ENCODE measurements around the gene RPS15. TPM values are rescaled to one million over a fixed set of nuclear protein-coding genes. Genes with fewer than 3 reads are reported as not detected.

Gene RPS15
- total RNA-seq, 6 experiments from 2014 or later, result 334 to 1,615 (median 355) TPM

DNA sequence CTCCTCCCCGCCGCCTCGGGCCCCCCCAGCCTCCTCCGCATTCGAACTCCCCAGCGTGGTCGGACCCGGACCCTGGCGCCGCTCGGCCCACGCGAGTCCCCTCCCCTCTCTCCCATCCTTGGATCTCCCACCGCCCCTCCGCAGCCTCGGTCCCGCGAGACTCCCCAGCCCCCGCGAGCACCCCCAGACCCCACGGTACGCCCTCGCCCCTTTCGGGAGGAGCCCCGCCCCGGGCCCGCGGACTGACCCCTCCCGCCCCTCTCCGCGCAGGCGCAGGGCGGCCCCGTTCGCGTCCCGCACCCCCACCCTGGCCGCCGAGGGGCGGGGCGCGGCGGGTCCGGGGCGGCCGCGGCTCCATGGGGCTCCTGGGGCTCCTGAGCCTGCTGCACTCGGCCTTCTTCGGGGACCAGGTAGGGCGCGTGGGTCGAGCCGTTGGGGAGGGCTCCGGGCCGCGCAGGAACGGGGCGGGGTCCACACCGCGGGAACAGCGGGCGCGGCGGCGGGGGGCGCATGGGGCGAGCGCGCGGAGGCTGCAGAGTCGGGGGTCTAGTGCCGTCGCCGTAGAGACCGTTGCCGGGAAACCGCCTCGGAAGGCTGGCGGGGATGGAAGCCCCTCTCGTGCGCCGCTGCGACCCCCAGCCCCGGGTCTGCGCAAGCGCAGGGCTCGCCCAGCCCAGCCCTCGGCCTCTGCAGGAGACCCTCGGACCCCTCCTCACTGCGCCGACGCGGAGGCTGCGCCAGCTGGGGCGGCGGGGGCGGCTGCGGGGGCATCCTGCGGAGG lies 7.9 kb downstream of the RPS15 start:
- H3K27ac ChIP-seq, result no peak overlapping the region
- intact Hi-C loops (cut with DNase I), result loop anchor here in 1 of 2 donors (10.0 kb wide), 1 partner anchor 69 kb away; the partner anchor contains the start of gene ADAMTSL5
- TF ChIP-seq, protein P1, sequence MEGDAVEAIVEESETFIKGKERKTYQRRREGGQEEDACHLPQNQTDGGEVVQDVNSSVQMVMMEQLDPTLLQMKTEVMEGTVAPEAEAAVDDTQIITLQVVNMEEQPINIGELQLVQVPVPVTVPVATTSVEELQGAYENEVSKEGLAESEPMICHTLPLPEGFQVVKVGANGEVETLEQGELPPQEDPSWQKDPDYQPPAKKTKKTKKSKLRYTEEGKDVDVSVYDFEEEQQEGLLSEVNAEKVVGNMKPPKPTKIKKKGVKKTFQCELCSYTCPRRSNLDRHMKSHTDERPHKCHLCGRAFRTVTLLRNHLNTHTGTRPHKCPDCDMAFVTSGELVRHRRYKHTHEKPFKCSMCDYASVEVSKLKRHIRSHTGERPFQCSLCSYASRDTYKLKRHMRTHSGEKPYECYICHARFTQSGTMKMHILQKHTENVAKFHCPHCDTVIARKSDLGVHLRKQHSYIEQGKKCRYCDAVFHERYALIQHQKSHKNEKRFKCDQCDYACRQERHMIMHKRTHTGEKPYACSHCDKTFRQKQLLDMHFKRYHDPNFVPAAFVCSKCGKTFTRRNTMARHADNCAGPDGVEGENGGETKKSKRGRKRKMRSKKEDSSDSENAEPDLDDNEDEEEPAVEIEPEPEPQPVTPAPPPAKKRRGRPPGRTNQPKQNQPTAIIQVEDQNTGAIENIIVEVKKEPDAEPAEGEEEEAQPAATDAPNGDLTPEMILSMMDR (IDR thresholded peaks at IDR 0.05), result no peak
- TF ChIP-seq POLR2A (IDR thresholded peaks at IDR 0.05), result no peak
- no peak overlapping the region for H3K4me3 ChIP-seq
- peaks cover 0 to 18% (median 0%) of the 10 kb centered on the region in 4 donors for H3K4me1 ChIP-seq
- WGBS (ENCODE audit: insufficient coverage, low coverage, low lambda C conversion rate, missing lambda C conversion rate), result 0% methylated on average over 8 of the region's 99 CpGs
- H3K27me3 ChIP-seq, result peaks cover 13 to 21% of the 10 kb centered on the region in 2 donors
- ATAC-seq (no peak), DNase-seq (peak in 1 of 3 donors; percentile 58)
- peaks cover 0 to 13% (median 5%) of the 10 kb centered on the region in 4 donors for H3K36me3 ChIP-seq
- no peaks in the 10 kb centered on the region for H3K9me3 ChIP-seq

DNA sequence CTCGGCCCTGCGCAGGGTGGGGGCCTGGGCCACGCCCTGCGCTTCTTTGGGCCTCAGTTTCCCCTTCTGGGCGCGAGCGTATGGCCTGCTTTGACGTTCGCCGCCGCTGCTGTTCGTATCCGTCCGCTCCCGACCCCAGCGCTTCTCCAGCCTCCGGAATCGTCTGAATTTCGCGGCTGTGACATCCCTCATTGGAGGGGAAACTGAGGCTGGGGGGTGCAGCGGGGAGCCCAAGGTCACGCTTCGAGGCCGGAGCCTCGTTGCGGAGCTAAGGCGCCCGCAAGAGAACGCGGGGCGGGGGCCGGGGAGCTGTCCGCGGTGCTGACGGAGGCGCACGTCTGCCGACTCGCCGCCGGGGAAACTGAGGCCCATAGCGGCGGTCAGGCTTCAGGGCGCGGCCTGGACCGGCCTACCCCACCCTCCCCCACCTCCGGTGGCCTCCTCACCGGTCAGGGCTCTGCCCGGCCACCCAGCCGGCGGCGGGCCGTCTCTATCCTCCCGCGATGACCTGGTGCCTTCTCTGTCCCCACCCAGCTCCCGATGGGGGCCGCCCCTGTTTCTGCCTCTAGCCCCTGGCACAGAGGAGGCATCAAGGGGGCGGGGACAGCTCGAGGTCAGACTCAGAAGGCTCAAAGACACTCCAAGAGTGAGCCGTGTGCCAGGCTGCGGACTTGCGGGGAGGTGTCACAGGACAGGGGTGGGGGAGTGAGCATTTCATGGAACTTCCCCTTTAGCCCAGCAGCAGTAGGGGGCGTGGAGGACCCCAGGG lies 8.7 kb downstream of the RPS15 start:
- Histone ChIP-seq H3K36me3 (peaks cover 0 to 5% (median 1%) of the 10 kb centered on the region in 4 donors), H3K27me3 (peaks cover 13 to 25% of the 10 kb centered on the region in 2 donors), H3K4me3 (no peak overlapping the region), H3K4me1 (peaks cover 0 to 18% (median 0%) of the 10 kb centered on the region in 4 donors), H3K9me3 (no peaks in the 10 kb centered on the region), H3K27ac (no peak overlapping the region)
- 4% methylated on average over 8 of the region's 63 CpGs for WGBS (ENCODE audit: insufficient coverage, low coverage, low lambda C conversion rate, missing lambda C conversion rate)
- ATAC-seq (no peak), DNase-seq (peak in 1 of 3 donors; percentile 49)
- intact Hi-C loops (cut with DNase I), result loop anchor here in 1 of 2 donors (10.0 kb wide), 1 partner anchor 68 kb away; the partner anchor contains the start of gene ADAMTSL5
- no peak for TF ChIP-seq POLR2A (IDR thresholded peaks at IDR 0.05)
- TF ChIP-seq, protein P1 (IDR thresholded peaks at IDR 0.05), result no peak

DNA sequence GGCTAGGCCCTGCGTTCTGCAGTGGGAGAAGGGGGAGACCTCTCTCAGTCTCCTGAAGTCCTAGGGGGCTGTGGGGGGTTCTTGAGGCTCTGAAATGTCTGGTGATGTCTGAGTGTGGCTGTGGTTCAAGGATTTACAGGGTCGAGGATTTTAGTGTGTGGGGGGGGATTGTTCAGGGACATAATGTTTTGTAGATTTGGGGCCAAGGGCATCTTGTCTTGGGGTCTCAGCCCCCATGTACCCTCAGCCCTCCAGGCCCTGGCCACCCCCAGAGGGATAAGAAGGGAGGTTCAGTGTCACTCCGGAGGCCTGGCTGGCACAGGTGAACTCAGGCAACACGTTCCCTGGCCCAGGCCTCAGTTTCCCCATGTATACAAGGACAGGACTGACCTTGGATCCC lies 9.3 kb downstream of the RPS15 start:
- no peaks in the 10 kb centered on the region for H3K9me3 ChIP-seq
- 0% methylated on average over 1 of the region's 4 CpGs for WGBS (ENCODE audit: insufficient coverage, low coverage, low lambda C conversion rate, missing lambda C conversion rate)
- DNase-seq (no peak), ATAC-seq (no peak)
- no peak overlapping the region for H3K27ac ChIP-seq
- peaks cover 0 to 18% (median 0%) of the 10 kb centered on the region in 4 donors for H3K4me1 ChIP-seq
- H3K36me3 ChIP-seq, result no peaks in the 10 kb centered on the region
- no peak for TF ChIP-seq POLR2A (IDR thresholded peaks at IDR 0.05)
- TF ChIP-seq, protein P1 (IDR thresholded peaks at IDR 0.05), result no peak
- H3K27me3 ChIP-seq, result peaks cover 13 to 25% of the 10 kb centered on the region in 2 donors
- intact Hi-C loops (cut with DNase I), result loop anchor here in 1 of 2 donors (10.0 kb wide), 1 partner anchor 67 kb away; the partner anchor contains the start of gene ADAMTSL5
- no peak overlapping the region for H3K4me3 ChIP-seq

DNA sequence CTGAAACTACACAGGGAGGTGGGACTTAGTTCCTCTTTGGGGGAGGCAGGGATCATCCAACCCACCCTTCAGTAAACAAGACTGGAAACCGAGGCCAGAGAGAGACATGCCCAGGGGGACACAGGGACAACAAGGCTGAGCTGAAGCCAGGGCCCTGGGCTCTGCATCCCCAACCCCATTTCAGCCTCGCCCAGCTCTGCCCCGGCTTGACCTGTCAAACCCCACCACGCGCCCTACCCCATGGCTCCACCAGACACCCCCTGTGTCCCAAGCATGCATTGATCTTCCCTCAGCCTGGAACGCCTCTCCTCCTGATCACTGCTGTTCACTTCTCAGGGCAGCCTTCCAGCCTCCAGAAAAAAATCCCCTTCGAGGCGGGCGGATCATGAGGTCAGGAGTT lies 9.7 kb downstream of the RPS15 start:
- Histone ChIP-seq H3K4me1 (peaks cover 0 to 18% (median 0%) of the 10 kb centered on the region in 4 donors), H3K36me3 (no peaks in the 10 kb centered on the region), H3K27ac (no peak overlapping the region), H3K4me3 (no peak overlapping the region), H3K27me3 (peaks cover 13 to 25% of the 10 kb centered on the region in 2 donors), H3K9me3 (no peaks in the 10 kb centered on the region)
- ATAC-seq (no peak), DNase-seq (no peak)
- intact Hi-C loops (cut with DNase I), result loop anchor here in 1 of 2 donors (10.0 kb wide), 1 partner anchor 67 kb away; the partner anchor contains the start of gene ADAMTSL5
- WGBS (ENCODE audit: insufficient coverage, low coverage, low lambda C conversion rate, missing lambda C conversion rate), result 62% methylated on average over 7 of the region's 9 CpGs
- TF ChIP-seq POLR2A (IDR thresholded peaks at IDR 0.05), result no peak
- TF ChIP-seq, protein P1 (IDR thresholded peaks at IDR 0.05), result no peak

Measured in right lobe of liver (tissue), 6 donors.